ENCODE results near the gene GPR162.
"Not testable (repeated sequence)": the region's sequence is repeated elsewhere in the genome, so short reads cannot be mapped to it uniquely, and the experiment has no call there.

The GPR162 gene

GRCh38 chr12:6863033-6863432 is 41.4 kb downstream of the GPR162 start:
- Histone ChIP-seq H3K9ac (ENCODE audit: low read depth, low read length, poor library complexity, severe bottlenecking) (no peak overlapping the region), H3K79me2 (ENCODE audit: insufficient read depth, low read length) (peaks cover 13% of the 10 kb centered on the region), H4K20me1 (ENCODE audit: insufficient read depth, low read length, poor library complexity, severe bottlenecking) (peaks cover 2% of the 10 kb centered on the region), H3K36me3 (ENCODE audit: insufficient read depth, low read length) (peaks cover 75% of the 10 kb centered on the region), H3K9me3 (ENCODE audit: insufficient read depth, low read depth, low read length) (no peaks in the 10 kb centered on the region), H3K4me1 (ENCODE audit: insufficient read depth, low read length, poor library complexity, severe bottlenecking) (peaks cover 7% of the 10 kb centered on the region), H2AFZ (ENCODE audit: low read length) (no peak overlapping the region), H3K9me2 (replicated peaks; ENCODE audit: low read depth, low read length) (no peaks in the 10 kb centered on the region), H3K4me2 (ENCODE audit: low read depth, low read length, poor library complexity, severe bottlenecking) (no peak overlapping the region), H3K27me3 (ENCODE audit: insufficient read depth, low read length, poor library complexity, severe bottlenecking) (peaks cover 4% of the 10 kb centered on the region), H3K4me3 (ENCODE audit: low read length, poor library complexity, severe bottlenecking) (no peak overlapping the region), H3F3A (ENCODE audit: low read depth) (no peaks in the 10 kb centered on the region)
- TF ChIP-seq CTCF (conservative IDR thresholded peaks at IDR 0.05; ENCODE audit: low read length): no peak

GRCh38 chr12:6863586-6864321 is 42.1 kb downstream of the GPR162 start:
- H3K36me3 ChIP-seq (ENCODE audit: insufficient read depth, low read length): peaks cover 68% of the 10 kb centered on the region
- H3K4me1 ChIP-seq (ENCODE audit: insufficient read depth, low read length, poor library complexity, severe bottlenecking): peaks cover 7% of the 10 kb centered on the region
- no peak for TF ChIP-seq CTCF (conservative IDR thresholded peaks at IDR 0.05; ENCODE audit: low read length)
- TF ChIP-seq EZH2phosphoT487 (IDR thresholded peaks at IDR 0.05; ENCODE audit: borderline replicate concordance): no peak

GRCh38 chr12:6865307-6865706 is 43.7 kb downstream of the GPR162 start:
- H4K20me1 ChIP-seq (ENCODE audit: insufficient read depth, low read length, poor library complexity, severe bottlenecking): peaks cover 23% of the 10 kb centered on the region
- not testable (repeated sequence) for H3K27me3 ChIP-seq (ENCODE audit: insufficient read depth, low read length, poor library complexity, severe bottlenecking); H3F3A ChIP-seq (ENCODE audit: low read depth); H3K4me3 ChIP-seq (ENCODE audit: low read length, poor library complexity, severe bottlenecking); H3K4me2 ChIP-seq (ENCODE audit: low read depth, low read length, poor library complexity, severe bottlenecking); H3K9me3 ChIP-seq (ENCODE audit: insufficient read depth, low read depth, low read length); H3K9ac ChIP-seq (ENCODE audit: low read depth, low read length, poor library complexity, severe bottlenecking); H3K9me2 ChIP-seq (replicated peaks; ENCODE audit: low read depth, low read length); H2AFZ ChIP-seq (ENCODE audit: low read length)
- H3K36me3 ChIP-seq (ENCODE audit: insufficient read depth, low read length): peaks cover 64% of the 10 kb centered on the region; the same call in 1 of the 2 replicates
- H3K4me1 ChIP-seq (ENCODE audit: insufficient read depth, low read length, poor library complexity, severe bottlenecking): peaks cover 15% of the 10 kb centered on the region
- H3K79me2 ChIP-seq (ENCODE audit: insufficient read depth, low read length): peaks cover 36% of the 10 kb centered on the region

More at GRCh38 chr12:6863586-6864321, 42.1 kb downstream of the GPR162 start:
- peaks cover 20% of the 10 kb centered on the region for H3K79me2 ChIP-seq (ENCODE audit: insufficient read depth, low read length)
- H3K9me3 ChIP-seq (ENCODE audit: insufficient read depth, low read depth, low read length): no peaks in the 10 kb centered on the region
- no peaks in the 10 kb centered on the region for H3F3A ChIP-seq (ENCODE audit: low read depth)
- no peak overlapping the region for H3K4me3 ChIP-seq (ENCODE audit: low read length, poor library complexity, severe bottlenecking)
- H3K9me2 ChIP-seq (replicated peaks; ENCODE audit: low read depth, low read length): no peaks in the 10 kb centered on the region
- no peak overlapping the region for H2AFZ ChIP-seq (ENCODE audit: low read length)
- no peak overlapping the region for H3K9ac ChIP-seq (ENCODE audit: low read depth, low read length, poor library complexity, severe bottlenecking)
- peaks cover 4% of the 10 kb centered on the region for H3K27me3 ChIP-seq (ENCODE audit: insufficient read depth, low read length, poor library complexity, severe bottlenecking)
- no peak overlapping the region for H3K4me2 ChIP-seq (ENCODE audit: low read depth, low read length, poor library complexity, severe bottlenecking)
- H4K20me1 ChIP-seq (ENCODE audit: insufficient read depth, low read length, poor library complexity, severe bottlenecking): peaks cover 9% of the 10 kb centered on the region

All from Loucy (cell line).